ENCODE data around the gene CRB1.

The CRB1 gene

DNA sequence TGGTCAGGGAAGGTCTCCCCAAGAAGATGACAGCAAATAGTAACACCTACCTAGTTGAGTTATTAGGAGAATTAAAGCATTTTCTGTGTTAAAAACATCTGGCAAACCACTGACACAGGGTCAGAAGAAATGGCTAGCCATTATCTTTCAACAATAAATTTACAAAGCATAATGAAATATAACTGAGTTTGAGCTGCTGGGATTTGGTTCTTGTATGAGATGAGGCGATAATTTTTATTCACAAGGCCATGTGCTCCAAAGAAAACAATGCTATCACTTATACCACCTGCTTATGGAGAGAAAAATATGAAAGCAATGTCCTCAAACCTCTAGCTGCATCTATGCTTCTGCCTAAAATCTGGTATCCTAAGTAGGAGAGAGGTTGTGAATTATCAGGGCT, 202.3 kb downstream of the CRB1 start:
- H3K4me3 ChIP-seq (replicated peaks; ENCODE audit: low read depth, low read length), result no peak overlapping the region
- H3K27me3 ChIP-seq (replicated peaks; ENCODE audit: control insufficient read depth, insufficient read depth, low read length), result no peaks in the 10 kb centered on the region; the same call in none of the 2 replicates
- H3K36me3 ChIP-seq (ENCODE audit: control insufficient read depth, insufficient read depth, low read length), result no peaks in the 10 kb centered on the region
- TF ChIP-seq, protein P1, sequence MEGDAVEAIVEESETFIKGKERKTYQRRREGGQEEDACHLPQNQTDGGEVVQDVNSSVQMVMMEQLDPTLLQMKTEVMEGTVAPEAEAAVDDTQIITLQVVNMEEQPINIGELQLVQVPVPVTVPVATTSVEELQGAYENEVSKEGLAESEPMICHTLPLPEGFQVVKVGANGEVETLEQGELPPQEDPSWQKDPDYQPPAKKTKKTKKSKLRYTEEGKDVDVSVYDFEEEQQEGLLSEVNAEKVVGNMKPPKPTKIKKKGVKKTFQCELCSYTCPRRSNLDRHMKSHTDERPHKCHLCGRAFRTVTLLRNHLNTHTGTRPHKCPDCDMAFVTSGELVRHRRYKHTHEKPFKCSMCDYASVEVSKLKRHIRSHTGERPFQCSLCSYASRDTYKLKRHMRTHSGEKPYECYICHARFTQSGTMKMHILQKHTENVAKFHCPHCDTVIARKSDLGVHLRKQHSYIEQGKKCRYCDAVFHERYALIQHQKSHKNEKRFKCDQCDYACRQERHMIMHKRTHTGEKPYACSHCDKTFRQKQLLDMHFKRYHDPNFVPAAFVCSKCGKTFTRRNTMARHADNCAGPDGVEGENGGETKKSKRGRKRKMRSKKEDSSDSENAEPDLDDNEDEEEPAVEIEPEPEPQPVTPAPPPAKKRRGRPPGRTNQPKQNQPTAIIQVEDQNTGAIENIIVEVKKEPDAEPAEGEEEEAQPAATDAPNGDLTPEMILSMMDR (IDR thresholded peaks at IDR 0.05; ENCODE audit: insufficient read depth, low read length, poor library complexity, severe bottlenecking), result no peak
- no peak for DNase-seq (ENCODE audit: extremely low read depth, insufficient read length)

DNA sequence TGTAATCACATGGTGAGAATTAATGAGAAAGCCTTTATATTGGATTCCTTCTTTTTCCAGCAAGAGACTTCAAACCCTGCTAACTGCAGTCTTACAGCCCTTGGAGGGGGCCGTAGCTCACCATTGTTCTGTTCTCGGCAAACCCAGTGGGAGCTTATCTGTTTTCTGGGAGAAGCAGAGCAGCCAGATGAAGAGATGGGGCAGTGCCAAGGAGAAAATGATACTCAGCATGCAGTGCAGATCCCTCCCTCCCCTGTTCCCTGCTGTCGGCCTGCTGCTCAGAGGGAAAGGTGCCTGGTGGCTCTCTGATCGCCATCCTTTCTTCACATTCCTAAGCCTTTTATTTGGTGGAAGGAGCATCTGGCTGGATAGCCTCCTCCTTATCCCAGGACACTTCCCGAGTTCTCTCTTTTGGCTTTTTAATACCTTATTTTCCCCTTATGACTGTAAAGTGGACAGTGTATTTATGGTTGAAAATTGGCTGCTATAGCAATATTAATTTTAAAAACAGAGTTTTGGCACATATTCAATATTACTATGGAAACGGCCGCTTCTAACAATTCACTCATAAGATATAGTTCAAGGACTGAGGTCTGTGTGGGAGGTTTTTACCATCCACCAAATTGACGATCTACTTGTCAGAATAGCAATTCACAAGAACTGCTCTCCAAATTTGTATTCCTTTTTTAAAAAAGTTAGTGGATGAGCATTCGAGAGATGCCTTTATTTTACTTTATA, 203.4 kb downstream of the CRB1 start:
- Histone ChIP-seq H3K36me3 (ENCODE audit: control insufficient read depth, insufficient read depth, low read length) (no peaks in the 10 kb centered on the region), H3K4me3 (replicated peaks; ENCODE audit: low read depth, low read length) (no peak overlapping the region), H3K27me3 (replicated peaks; ENCODE audit: control insufficient read depth, insufficient read depth, low read length) (no peaks in the 10 kb centered on the region; the same call in none of the 2 replicates)
- TF ChIP-seq, protein P1 (IDR thresholded peaks at IDR 0.05; ENCODE audit: insufficient read depth, low read length, poor library complexity, severe bottlenecking), result no peak
- no peak for DNase-seq (ENCODE audit: extremely low read depth, insufficient read length)

DNA sequence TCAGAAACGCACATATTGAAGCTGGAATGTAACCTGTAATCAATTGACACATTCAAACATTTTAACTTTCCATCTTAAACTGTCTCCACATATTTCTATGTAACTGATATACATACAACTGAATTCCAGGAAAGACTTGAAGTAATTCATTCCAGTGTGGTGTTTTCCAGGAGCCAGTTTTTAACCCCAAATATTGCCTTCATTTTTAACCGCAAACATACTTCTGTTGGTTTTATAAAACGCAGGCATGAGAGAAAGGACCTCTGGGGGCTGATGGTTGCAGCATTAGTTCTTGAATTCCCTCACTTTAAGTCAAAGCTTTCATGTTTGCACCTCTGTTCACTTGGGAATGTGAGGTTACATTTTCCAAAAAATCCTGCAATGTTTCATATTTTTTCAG, 204.1 kb downstream of the CRB1 start:
- Histone ChIP-seq H3K4me3 (replicated peaks; ENCODE audit: low read depth, low read length) (no peak overlapping the region), H3K36me3 (ENCODE audit: control insufficient read depth, insufficient read depth, low read length) (no peaks in the 10 kb centered on the region), H3K27me3 (replicated peaks; ENCODE audit: control insufficient read depth, insufficient read depth, low read length) (no peaks in the 10 kb centered on the region; the same call in none of the 2 replicates)
- TF ChIP-seq, protein P1 (IDR thresholded peaks at IDR 0.05; ENCODE audit: insufficient read depth, low read length, poor library complexity, severe bottlenecking), result no peak
- DNase-seq (ENCODE audit: extremely low read depth, insufficient read length), result no peak

DNA sequence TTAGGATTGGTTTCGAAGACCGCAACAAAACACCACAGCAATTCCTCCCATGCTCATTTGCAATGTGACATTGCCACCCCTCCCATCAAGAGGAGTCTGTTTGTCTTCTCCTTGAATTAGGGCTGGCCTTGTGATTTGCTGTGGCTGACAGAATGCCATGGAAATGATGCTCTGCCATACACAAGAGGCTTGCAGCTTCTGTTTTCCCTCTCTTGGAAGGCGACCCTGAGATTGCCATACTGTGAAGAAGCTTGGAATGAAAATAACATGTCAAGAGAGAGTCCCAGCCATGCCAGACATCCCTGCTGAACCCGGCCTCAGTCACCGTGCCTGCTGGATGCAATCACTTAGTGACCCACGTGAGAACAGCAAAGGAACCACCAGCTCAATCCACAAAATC, 212.4 kb downstream of the CRB1 start:
- H3K4me3 ChIP-seq (replicated peaks; ENCODE audit: low read depth, low read length), result no peak overlapping the region

DNA sequence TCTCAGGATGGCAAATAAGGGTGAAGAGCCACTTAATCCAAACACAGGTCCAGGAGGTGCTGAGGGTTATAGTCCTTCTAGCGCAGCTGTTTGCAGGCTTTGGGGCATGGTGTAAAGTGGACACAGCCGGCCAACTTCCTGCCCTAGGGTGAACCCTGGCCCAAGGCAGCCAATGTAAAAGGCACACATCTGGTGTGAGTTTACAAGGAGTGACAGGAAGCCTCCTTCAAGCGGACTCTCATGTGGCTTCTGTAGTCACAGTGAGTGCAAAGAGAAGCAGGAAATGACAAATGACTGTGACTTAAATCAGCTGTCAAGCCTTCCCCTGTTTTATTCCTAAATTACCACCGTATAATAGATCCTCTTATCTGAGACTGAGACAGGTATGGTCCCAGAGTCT, 213.0 kb downstream of the CRB1 start:
- no peak for DNase-seq (ENCODE audit: extremely low read depth, insufficient read length)
- no peak overlapping the region for H3K4me3 ChIP-seq (replicated peaks; ENCODE audit: low read depth, low read length)
- H3K27me3 ChIP-seq (replicated peaks; ENCODE audit: control insufficient read depth, insufficient read depth, low read length), result no peaks in the 10 kb centered on the region
- TF ChIP-seq, protein P1 (IDR thresholded peaks at IDR 0.05; ENCODE audit: insufficient read depth, low read length, poor library complexity, severe bottlenecking), result no peak
- H3K36me3 ChIP-seq (ENCODE audit: control insufficient read depth, insufficient read depth, low read length), result no peaks in the 10 kb centered on the region

More for the DNA sequence above, 212.4 kb downstream of the CRB1 start:
- TF ChIP-seq, protein P1 (IDR thresholded peaks at IDR 0.05; ENCODE audit: insufficient read depth, low read length, poor library complexity, severe bottlenecking), result no peak
- Histone ChIP-seq H3K27me3 (replicated peaks; ENCODE audit: control insufficient read depth, insufficient read depth, low read length) (no peaks in the 10 kb centered on the region), H3K36me3 (ENCODE audit: control insufficient read depth, insufficient read depth, low read length) (no peaks in the 10 kb centered on the region)
- DNase-seq (ENCODE audit: extremely low read depth, insufficient read length), result no peak

All from GM06990 (cell line).